ENCODE data around the gene HNRNPA2B1. TPM values are rescaled to one million over a fixed set of nuclear protein-coding genes. Genes with fewer than 3 reads are reported as not detected.

The HNRNPA2B1 gene
- 1,094 to 1,714 TPM (median 1,179 TPM) in 5 replicates for total RNA-seq (2022; extraction: Qiagen RNA extraction)

DNA sequence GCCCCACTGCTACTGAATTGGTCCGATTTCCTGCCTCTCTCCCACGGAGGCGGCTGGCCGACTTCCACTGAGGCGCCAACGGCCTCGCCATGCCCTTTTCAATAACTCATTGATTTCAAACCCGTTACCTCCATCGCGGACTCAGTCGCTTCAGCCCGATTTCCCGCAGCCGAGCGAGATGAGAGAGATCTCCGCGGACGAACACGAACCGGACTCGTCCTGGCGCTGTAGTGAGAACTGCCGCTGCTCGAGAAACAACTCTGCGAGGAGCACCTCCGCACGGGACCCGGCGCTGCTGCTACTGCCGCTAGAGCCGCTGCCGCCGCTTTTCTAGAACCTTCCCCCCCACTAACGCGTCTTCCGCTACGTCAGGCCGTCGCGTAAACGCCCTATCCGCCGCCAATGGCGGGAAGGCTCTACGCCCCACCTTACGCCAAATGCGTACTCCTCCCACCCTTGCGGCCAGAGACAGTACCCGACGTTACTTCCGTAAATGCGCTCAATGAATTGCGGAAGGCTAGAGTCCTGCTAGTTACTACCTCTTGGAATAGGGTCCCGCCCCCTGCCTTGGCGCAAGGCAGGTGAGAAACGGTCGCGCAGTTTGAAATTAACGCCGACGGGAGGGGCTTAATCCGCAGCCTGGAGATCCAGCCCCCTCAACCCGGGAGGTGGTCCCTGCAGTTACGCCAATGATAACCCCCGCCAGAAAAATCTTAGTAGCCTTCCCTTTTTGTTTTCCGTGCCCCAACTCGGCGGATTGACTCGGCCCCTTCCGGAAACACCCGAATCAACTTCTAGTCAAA, at the start of gene HNRNPA2B1:
Gene HNRNPA2B1, minus strand, starts transcription at position 303 of the 803 bp plus-strand sequence. Its CDS starts 169 bp downstream, at position 134.

DNA sequence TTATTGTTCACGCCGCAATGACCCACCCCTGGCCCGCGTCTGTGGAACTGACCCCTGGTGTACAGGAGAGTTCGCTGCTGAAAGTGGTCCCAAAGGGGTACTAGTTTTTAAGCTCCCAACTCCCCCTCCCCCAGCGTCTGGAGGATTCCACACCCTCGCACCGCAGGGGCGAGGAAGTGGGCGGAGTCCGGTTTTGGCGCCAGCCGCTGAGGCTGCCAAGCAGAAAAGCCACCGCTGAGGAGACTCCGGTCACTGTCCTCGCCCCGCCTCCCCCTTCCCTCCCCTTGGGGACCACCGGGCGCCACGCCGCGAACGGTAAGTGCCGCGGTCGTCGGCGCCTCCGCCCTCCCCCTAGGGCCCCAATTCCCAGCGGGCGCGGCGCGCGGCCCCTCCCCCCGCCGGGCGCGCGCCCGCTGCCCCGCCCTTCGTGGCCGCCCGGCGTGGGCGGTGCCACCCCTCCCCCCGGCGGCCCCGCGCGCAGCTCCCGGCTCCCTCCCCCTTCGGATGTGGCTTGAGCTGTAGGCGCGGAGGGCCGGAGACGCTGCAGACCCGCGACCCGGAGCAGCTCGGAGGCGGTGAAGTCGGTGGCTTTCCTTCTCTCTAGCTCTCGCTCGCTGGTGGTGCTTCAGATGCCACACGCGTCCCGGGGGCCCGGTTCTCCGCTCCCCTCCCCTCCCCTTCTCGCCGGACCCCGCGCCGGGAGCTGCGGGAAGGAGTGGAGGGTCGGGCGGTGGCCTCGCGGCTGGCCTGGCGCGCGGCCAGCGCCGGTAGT, 887 bp upstream of the HNRNPA2B1 start, which contains the start of gene CBX3:
Gene CBX3, plus strand, starts transcription at position 499 of the 772 bp plus-strand sequence. CDS start 1,254 bp downstream, outside the sequence.

DNA sequence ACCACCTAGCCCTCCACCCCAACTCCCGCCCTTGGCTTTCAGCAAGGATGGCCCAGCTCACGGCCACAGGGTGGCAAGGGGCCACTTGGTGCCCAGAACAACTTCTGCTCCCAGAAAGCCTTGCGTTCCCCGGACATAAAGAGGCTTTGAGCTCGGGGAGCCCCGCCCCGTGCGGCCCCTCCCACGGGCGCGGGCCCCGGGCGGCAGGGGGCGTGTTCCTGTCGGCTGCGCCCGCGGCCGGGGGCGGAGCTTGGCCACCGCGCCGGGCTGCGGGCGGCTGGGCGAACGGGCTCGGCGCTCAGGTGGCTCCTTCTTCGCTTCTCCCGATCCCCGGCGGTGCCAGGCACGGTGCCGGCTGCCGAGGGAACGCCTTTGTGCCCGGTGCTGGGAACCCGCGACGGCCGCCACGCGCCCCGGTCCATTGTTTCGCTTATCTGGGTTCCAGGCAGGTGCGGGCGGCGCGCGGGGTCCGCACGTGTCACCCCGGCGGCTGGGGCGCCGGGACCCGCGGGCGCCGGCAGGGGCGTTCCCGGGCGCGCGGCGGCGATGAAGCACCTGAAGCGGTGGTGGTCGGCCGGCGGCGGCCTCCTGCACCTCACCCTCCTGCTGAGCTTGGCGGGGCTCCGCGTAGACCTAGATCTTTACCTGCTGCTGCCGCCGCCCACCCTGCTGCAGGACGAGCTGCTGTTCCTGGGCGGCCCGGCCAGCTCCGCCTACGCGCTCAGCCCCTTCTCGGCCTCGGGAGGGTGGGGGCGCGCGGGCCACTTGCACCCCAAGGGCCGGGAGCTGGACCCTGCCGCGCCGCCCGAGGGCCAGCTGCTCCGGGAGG, 48.4 kb downstream of the HNRNPA2B1 start, which contains the start of gene NFE2L3:
Gene NFE2L3, plus strand, starts transcription at position 246 of the 829 bp plus-strand sequence. Its CDS starts 301 bp downstream, at position 547.

Other genes starting within 250 kb of the HNRNPA2B1 start
- 6.9 to 9.9 TPM (median 7.6 TPM) in 5 replicates for gene NFE2L3, start 48.5 kb downstream of the HNRNPA2B1 start, total RNA-seq (2022; extraction: Qiagen RNA extraction)
- gene CBX3, start 999 bp upstream of the HNRNPA2B1 start, total RNA-seq (2022; extraction: Qiagen RNA extraction): 211 to 275 TPM (median 231 TPM) in 5 replicates
- gene SNX10, start 91.1 kb upstream of the HNRNPA2B1 start, total RNA-seq (2022; extraction: Qiagen RNA extraction): 4.6 to 5.8 TPM (median 5.0 TPM) in 5 replicates